Stimulated activated CD8-positive, alpha-beta memory T cell treated with anti-CD3 and anti-CD28 coated beads, Interleukin-7, amount 100 ng/mL, for 24 hours (primary cell): Measurements from ENCODE around the gene ARF4.
A peak's percentile ranks its signal among the peaks of the same experiment; 100 is the strongest.
"Not testable (repeated sequence)": the region's sequence is repeated elsewhere in the genome, so short reads cannot be mapped to it uniquely, and the experiment has no call there.

Experiments
- DNase-seq: peaks from one replicate; pipeline ENCODE4 v3.0.0-alpha.2; 2020; ENCODE audit warnings: low read depth

ARF4 gene

DNA sequence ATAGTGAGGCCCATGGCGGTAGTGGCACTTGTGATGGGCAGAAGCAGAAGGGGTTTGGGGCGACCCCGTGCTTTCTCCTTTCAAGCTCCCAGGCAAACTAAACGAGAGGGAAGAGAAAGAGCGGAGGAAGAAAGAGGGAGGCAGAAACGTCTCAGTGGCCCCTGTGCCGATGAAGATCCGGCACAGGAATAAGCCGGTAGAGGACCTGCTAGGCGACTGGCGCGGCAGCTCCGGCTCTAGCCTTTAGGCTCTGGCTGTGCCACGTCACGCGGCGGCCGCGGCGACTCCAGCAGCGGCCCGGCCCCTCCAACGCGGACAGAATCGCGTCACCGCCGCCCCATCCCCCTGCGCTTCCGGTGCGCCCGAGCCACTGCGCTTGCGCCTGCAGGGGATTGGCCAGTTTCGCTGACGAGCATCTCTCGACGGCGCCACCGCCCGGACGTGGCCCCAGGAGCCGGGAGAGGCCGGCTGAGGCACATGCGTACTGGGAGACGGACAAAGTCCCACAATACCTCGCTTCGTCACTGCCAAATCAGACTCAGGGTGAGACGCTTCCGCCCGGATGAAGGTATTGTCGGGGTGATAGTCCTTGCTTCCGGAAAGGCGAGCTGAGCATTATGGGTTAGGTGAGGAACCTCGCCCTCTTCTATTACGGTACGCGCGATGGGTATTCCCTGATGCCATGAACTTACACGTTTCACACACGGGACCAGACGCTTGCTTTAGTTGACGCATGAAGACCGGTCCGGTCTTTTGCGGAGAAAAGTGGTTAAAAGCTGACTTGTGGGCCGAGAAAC, at the start of gene ARF4:
Gene ARF4 (minus strand): TSS at position 218 of the 797 bp plus-strand sequence. CDS start 204 bp downstream, at position 14.
- DNase-seq = peak; percentile 96

DNA sequence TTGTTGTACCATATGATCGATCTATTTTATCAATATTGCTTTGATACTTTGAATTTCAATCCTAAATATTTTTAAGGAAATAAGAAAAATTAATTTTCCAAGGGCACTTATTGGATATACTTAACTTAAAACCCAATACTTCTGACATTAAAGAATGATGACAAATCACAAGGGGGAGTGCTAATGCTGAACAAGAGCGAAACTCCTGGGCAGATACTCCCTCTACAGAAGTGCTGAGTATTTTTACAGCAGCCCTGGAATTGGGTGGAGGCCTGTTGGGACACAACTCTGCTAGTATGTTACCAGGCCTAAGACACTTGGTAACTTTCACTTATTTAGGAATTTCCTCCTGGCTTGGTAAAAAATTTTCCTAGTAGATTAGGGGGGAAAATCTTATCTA, 49.6 kb upstream of the ARF4 start:
- DNase-seq = no peak

DNA sequence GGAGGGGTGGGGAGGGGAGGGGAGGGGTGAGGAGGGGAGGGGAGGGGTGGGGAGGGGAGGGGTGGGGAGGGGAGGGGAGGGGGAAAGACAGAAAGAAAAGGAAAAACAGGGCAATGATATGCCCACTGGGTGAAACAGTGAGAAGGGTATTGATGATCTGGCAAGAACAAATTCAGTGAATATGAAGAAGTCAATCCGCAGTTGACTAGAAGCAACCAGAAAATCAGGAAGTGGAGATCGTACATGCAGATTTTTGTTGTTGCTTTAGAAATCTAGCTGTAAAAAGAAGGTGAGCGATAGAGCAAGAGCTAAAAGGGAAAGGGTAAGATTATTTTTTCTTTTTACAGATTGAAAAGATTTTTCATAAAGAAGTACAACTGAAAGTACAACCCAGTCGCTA, 47.6 kb upstream of the ARF4 start:
- no peak for DNase-seq

DNA sequence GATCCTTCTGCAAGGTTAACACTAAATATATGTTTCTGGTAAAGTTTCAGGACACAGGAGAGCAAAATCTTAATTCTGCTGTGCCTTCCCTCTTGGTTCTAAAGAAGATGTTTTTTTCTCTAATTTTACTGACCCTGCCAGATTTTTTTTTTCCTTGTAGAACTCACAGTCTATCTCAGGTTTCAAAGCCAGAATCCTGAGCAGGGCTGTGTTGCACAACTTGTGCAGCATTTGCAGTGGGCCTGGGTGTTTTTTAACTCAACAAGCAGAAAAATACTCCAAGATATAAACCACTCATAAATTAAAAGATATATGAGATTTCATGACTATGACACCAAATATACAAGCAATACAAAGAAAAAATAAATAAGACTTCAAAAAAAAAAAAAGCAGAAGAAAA, 40.2 kb upstream of the ARF4 start:
- DNase-seq = no peak

DNA sequence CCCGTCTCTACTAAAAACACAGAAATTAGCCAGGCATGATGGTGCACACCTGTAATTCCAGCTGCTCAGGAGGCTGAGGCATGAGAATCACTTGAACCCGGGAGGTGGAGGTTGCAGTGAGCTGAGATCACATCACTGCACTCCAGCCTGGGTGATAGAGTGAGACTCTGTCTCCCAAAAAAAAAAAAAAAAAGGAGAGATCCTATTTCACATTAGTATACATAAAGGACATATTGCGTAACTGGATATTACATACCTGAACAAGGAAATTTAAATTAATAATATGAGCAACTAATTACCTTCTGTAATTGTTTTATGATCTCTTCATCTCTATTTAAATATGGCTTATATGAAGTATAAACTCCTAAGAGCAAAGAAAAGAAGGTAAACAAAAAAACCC, 37.1 kb upstream of the ARF4 start:
- DNase-seq = not testable (repeated sequence)

DNA sequence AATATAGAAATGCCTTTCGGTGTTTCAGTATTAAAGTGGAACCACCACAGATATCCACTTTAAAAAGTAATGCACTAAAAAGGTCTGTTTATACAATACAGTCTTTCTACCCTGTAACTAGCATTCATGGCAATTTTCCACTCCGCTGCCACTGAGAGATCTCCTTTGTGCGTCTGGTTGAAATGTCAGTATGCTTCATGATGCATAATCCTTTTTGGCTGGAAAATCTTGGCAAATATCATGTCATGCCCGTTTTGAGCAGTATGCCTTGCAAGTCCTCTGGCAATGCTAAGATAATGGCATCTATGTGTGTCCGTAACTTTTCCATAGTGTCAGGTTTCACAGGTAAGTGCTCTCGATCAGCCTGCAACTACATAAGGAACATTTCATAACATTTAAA, 30.8 kb upstream of the ARF4 start:
- no peak for DNase-seq

DNA sequence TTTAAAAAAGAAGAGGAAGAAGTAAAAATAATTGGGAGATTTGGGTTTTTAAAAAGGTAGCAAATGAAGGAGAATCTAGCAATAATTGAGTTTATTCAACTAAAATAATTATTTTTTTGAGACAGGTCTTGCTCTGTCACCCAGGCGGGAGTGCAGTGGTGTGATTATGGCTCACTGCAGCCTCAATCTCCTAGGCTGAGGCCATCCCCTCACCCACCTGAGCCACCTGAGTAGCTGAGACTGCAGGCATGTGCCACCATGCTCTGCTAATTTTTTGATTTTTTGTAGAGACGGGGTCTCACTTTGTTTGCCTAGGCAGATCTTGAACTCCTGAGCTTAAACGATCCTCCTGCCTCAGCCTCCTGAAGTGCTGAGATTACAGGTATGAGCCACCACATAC, 27.7 kb upstream of the ARF4 start:
- DNase-seq = no peak

DNA sequence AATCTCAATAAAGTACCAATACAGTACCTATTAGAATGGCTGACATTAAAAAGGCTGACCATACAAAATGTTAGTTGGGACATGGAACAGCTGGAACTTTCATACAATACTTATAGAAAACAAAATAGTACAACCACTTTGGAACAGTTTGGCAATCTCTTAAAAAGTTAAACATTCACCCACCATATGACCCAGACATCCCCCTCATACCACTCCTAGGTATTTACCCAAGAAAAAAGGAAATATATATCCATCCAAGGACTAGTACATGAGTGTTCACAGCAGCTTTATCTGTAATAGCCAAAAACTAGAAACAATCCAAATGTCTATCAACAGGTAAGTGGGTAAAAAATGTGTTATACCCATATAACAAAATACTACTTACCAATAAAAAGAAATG, 25.2 kb upstream of the ARF4 start:
- no peak for DNase-seq

DNA sequence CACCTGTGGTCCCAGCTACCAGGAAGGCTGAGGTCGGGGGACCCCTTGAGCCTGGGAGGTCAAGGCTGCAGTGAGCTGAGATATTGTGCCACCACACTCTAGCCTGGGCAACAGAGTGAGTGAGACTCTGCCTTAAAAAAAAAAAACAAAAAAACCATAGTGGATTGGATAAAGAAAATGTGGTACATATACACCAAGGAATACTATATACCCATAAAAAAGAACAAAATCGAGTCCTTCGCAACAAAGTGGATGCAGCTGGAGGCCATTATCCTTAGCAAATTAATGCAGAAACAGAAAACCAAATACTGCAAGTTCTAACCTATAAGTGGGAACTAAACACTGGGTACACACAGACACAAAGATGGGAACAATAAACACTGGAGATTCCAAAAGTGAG, 20.6 kb upstream of the ARF4 start:
- DNase-seq = no peak

DNA sequence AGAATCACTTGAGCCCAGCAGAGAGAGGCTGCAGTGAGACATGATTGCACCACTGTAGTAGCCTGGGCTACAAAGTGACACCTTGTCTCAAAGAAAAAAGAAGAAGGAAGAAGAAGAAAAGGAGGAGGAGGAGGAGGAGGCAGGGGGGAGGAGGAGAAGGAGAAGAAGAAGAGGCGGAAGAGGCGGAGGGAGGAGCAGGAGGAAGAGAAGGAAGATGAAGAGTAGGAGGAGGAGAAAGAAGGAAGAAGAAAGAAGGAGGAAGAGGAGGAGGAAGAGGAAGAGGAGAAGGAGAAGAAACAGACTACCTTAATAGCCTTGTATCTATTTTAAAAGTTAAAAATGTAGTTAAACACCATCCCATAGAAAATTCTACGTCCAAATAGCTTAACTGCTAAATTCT, 19.1 kb upstream of the ARF4 start:
- no peak for DNase-seq

DNA sequence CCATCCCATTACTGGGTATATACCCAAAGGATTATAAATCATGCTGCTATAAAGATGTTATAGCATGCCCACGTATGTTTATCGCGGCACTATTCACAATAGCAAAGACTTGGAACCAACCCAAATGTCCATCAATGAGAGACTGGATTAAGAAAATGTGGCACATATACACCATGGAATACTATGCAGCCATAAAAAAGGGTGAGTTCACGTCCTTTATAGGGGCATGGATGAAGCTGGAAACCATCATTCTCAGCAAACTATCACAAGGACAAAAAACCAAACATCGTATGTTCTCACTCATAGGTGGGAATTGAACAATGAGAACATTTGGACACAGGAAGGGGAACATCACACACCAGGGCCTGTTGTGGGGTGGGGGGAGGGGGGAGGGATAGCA, 14.7 kb upstream of the ARF4 start:
- not testable (repeated sequence) for DNase-seq

DNA sequence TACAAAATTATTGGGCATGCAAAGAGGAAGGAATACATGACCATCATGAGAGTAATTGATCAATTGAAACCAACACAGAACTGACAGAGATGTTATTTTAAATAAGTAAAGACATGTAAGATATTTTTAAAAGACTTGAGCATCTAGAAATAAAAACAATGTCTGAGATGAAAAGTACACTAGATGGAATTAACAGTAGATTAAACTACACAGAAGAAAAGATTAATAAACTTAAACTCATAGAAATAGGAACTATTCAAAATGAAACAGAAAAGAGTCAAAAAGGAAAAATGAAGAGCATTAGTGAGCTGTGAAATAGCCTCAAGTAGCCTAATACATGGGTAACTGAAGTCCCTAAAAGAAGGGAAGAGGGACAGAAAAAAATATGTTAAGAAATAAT, 8.5 kb upstream of the ARF4 start:
- no peak for DNase-seq

DNA sequence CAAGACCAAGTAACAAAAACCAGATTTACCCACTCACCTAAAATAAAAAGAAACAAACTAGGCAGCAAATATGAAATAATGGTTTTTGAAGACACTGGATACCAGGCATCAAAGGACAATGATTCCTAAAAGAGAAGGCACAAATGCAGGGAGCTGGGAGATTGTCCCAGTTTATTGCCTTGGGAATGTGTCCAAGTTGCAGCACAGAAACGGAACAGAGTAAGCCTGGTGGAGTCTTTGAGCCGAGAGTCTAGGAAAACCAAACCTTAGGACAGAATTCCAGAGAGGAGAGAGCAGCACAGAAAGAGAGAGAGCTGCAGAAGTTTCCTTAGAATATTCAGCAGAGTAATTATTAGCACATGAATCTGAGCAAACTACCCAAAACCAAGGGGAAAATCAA, 7.8 kb upstream of the ARF4 start:
- DNase-seq = no peak

DNA sequence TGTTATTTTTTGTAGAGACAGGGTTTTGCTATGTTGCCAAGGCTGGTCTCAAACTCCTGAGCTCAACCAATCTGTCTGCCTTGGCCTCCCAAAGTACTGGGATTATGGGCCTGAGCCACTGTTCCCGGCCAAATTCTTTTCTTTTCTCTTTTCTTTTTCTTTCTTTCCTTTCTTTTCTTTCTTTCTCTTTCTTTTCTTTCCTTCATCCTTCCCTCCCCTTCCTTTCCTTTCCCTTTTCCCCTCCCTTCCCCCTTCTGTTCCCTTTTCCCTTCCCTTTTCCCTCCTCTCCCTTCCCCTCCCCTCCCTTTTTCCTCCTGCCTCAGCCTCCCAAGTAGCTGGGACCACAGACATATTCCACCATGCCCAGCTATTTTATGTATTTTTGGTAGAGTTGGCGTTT, 3.1 kb upstream of the ARF4 start:
- no peak for DNase-seq

DNA sequence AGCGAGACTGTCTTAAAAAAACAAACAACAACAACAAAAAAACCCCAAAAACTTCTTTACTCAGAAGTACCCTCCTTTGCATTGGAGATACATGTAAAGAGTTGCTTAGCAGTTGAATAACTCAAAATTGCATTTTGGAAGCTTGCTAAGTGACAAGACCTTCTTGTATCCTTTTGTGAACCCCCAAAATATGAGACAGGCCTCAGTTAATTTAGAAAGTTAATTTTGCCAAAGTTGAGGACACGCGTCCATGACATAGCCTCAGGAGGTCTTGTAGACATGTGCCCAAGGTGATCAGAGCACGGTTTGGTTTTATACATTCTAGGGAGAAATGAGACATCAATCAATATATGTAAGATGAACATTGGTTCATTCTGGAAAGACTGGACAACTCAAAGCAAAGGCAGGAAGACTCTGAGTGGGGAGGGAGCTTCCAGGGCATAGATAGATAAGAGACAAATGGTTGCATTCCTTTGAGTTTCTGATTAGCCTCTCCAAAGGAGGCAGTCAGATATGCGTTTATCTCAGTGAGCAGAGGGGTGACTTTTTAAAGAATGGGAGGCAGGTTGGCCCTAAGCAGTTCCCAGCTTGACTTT, 1.7 kb upstream of the ARF4 start:
- DNase-seq = no peak

DNA sequence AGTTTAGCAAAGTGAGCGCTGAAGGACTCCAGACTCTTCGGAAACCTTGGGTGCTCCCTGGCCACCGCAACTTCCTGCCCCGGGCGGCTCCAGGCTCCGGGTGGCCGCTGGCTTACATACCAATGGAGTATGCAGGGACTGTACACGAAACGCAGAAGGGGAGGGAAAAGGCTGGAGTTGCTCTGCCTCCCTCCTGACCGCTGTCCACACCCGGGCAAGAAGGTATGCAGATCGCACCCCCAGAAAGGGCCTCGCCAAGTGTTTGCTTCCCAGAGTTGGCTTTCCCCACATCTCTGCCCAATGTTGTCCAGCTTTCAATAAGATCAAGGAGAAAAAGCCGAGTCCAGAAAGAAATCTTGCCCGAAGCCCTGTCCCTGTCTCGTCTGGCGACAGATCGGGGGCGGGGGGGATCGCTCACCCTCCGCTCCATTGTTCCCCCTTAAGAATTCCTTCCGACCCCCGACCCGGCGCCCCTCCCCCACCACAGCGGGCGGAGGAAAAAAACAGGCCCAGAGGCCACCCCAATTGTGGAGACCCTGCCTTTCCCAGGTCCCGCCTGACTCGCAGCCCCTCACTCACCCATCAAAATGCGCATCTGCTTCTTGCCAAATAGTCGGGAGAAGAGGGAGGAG, 533 bp downstream of the ARF4 start:
- peak; percentile 29 for DNase-seq

DNA sequence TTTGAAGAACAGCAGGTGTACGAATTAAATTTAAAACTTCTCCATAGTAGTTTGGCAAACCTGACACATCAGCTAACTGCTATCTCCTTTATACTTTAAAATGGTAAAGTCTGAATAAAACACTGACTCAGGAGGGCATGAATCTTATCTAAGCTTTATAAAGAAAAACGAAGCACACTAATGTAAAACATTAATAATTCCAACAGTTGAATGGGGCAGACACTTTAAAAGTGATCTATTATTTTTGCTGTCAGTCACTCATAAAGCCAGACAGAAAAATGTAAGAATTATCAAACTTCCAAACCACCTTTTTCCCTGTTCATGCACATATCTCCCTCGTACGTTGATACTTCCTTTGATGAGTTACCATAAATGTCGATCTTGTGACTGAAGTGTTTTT, 2.6 kb downstream of the ARF4 start:
- no peak for DNase-seq

DNA sequence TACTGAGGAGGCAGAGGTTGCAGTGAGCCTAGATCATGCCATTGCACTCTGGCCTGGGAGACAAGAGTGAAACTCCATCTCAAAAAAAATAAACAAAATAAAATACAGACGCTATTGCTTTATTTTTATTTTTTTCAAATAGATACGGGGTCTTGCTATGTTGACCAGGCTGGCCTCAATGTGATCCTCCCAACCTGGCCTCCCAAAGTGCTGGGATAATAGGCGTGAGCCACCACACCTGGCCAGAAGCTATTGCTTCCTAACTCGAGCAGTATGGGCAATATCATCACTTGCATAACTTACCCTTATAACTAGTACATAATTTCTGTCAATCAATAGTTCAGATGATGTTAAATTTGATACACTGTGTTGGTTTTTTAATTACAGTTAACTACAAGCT, 3.0 kb downstream of the ARF4 start:
- DNase-seq = no peak

DNA sequence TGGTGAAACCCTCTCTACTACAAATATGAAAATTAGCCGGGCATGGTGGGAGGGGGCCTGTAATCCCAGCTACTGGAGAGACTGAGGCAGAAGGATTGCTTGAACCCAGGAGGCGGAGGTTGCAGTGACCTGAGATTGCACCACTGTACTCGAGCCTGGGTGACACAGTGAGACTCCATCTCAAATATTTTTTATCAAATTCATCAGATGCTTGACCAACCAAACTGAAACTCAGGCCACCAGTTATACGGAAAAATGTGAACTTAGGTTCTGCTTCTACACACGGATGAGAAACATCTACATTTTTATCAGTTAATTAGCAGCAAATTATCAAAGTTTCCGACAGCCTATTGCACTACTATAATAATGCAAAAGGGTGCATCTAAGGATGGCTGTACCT, 4.8 kb downstream of the ARF4 start:
- DNase-seq = no peak

DNA sequence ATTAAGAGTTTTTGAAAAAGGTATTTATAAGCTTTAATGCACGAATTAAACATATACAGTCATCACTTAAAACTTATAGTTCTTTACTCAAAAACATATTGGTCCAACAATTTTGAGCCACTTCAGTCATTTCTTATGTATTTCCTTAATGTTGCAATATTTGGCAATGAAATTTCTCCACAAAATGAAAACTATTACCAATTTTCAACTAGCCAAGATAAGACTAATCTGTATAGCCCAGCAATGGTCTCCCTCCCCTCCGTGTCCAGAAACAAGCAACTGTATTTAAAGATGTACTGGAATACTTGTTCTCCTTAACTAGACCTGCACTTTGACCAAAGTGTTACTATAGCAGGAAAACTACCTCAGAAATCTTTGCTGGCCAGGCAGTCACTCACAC, 9.2 kb downstream of the ARF4 start:
- no peak for DNase-seq

DNA sequence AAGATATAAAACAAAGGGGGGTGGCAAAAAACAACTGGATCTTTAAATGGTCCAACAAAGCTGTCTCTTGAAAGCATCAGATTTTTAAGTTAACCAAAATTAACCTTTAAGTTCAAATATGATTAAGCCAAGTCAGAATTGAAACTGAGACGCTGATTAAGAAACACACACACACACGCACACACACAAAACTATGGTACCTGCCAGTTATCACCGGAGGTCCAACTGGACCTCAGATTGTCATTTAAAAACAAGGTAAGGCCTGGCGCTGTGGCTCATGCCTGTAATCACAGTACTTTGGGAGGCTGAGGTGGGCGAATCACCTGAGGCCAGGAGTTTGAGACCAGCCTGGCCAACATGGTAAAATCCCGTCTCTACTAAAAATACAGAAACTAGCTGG, 10.4 kb downstream of the ARF4 start:
- no peak for DNase-seq

DNA sequence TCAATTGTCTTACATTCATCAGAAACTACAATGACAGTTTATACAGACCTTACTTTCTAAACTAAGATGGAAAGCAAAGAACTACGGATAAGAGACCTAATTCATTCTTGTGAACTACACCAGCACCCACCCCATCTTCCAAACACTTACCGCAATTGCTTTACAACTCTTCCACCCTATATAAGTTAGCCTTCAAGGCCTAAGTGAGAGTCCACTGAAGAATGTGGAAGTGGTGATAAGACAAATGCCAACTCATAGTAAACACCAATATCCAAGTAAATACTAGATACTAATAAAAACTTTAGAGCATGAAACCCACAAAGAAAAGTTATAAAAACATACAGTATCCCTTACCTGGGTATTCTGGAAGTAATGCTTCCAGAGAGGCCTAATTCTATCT, 13.6 kb downstream of the ARF4 start:
- DNase-seq = no peak

DNA sequence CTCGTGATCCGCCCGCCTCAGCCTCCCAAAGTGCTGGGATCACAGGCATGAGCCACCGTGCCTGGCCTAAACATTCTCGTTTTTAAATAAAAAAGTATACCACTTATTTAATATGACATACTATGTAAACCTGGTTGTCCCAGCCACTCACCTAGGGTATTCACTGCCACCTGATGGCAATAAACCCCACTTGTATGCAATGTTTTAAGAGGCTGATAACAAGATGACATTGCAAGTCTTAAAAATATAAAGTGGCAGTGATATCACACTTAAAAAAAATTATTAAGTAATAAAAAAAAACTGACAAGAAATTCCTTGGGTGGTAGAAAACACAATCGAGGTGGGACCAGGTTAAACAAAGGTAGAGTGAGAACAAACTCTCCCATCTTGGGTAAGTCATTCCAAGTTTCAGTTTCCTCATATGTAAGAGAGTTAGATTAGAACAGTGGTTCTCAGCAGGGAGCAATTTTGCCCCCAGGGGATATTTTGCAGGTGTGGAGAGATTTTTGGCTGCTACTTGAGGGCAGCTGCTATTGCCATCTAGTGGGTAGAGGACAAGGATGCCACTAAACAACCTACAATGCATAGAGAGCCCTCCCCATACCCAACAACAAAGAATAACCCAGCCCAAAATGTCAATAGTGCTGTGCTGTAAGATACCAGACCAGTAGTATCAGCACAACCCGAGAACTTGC, 14.5 kb downstream of the ARF4 start:
- no peak for DNase-seq
